Neural cell (in vitro differentiated cells): ENCODE data around the gene KCNJ16. TPM values are rescaled to one million over a fixed set of nuclear protein-coding genes. Genes with fewer than 3 reads are reported as not detected.

ENCODE experiments used
- H2AFZ ChIP-seq: fragments of 200-600, 300-800 bp; sonication (generic), shearing (Covaris generic); 2 replicates; pipeline ENCODE4 v1.6.0; 2014; ENCODE audit warnings: low read depth, mild to moderate bottlenecking, antibody characterized with exemption, low read length, moderate library complexity
- H3F3A ChIP-seq: fragments of 200-600 bp; shearing (Covaris generic); 2 replicates; pipeline ENCODE4 v1.6.1; 2016; ENCODE audit warnings: mild to moderate bottlenecking, moderate library complexity, mixed read lengths, antibody characterized with exemption, low read length; ENCODE audit not compliant: insufficient read depth, poor library complexity, severe bottlenecking
- H3K27ac ChIP-seq: fragments of 200-600, 300-800 bp; sonication (generic), shearing (Covaris generic); 2 replicates; pipeline ENCODE4 v1.5.1; 2014; ENCODE audit warnings: mild to moderate bottlenecking, low read length, moderate library complexity
- H3K27me3 ChIP-seq: fragments of 300-800, 200-600 bp; sonication (generic), shearing (Covaris generic); 2 replicates; pipeline ENCODE4 v1.6.0; 2014; ENCODE audit warnings: mild to moderate bottlenecking, low read depth, low read length, moderate library complexity; ENCODE audit not compliant: insufficient read depth
- H3K36me3 ChIP-seq: fragments of 300-800, 200-600 bp; sonication (generic), shearing (Covaris generic); 2 replicates; pipeline ENCODE4 v1.5.1; 2014; ENCODE audit warnings: mild to moderate bottlenecking, antibody characterized with exemption, low read length, moderate library complexity; ENCODE audit not compliant: insufficient read depth
- H3K4me2 ChIP-seq: fragments of 300-800, 200-600 bp; sonication (generic), shearing (Covaris generic); 2 replicates; pipeline ENCODE4 v1.6.0; 2014; ENCODE audit warnings: mild to moderate bottlenecking, low read length
- H3K4me3 ChIP-seq: fragments of 300-800, 200-600 bp; sonication (generic), shearing (Covaris generic); 2 replicates; pipeline ENCODE4 v1.5.1; 2014; ENCODE audit warnings: mild to moderate bottlenecking, low read length, moderate library complexity
- H3K79me2 ChIP-seq: fragments of 200-600 bp; shearing (Covaris generic); replicated peaks from 2 replicates; pipeline ENCODE4 v1.6.0; 2014; ENCODE audit warnings: mild to moderate bottlenecking, low read length, moderate library complexity; ENCODE audit not compliant: insufficient read depth
- H3K9ac ChIP-seq: fragments of 300-800, 200-600 bp; sonication (generic), shearing (Covaris generic); 2 replicates; pipeline ENCODE4 v1.6.1; 2016; ENCODE audit warnings: mild to moderate bottlenecking, low read length, mixed read lengths
- H3K9me2 ChIP-seq: fragments of 200-600 bp; shearing (Covaris generic); 2 replicates; pipeline ENCODE4 v1.6.1; 2016; ENCODE audit warnings: mild to moderate bottlenecking, low read length, mixed read lengths; ENCODE audit not compliant: insufficient read depth
- H3K9me3 ChIP-seq: fragments of 200-600, 300-800 bp; sonication (generic), shearing (Covaris generic); 2 replicates; pipeline ENCODE4 v1.6.1; 2016; ENCODE audit warnings: mild to moderate bottlenecking, mixed run types, low read length, moderate library complexity, mixed read lengths
- H4K20me1 ChIP-seq: fragments of 200-600 bp; shearing (Covaris generic); 2 replicates; pipeline ENCODE4 v1.6.1; 2016; ENCODE audit warnings: mild to moderate bottlenecking, mixed run types; ENCODE audit not compliant: insufficient read depth
- CTCF ChIP-seq: fragments of 450-650 bp; IDR thresholded peaks from 2 replicates; pipeline ENCODE4 v1.5.1; 2014; ENCODE audit warnings: antibody characterized with exemption, mild to moderate bottlenecking, moderate library complexity; ENCODE audit not compliant: poor library complexity, severe bottlenecking
- EP300 ChIP-seq: fragments of 450-650 bp; conservative IDR thresholded peaks from 2 replicates; pipeline ENCODE4 v1.6.1; 2014; ENCODE audit warnings: antibody characterized with exemption, mild to moderate bottlenecking, moderate library complexity; ENCODE audit not compliant: poor library complexity, severe bottlenecking
- EZH2 ChIP-seq: fragments of 200-600, 300-800 bp; shearing (Covaris generic), sonication (generic); IDR thresholded peaks from 2 replicates; pipeline ENCODE4 v1.6.1; 2014; ENCODE audit warnings: antibody characterized with exemption, low read length, borderline replicate concordance, mild to moderate bottlenecking; ENCODE audit not compliant: insufficient read depth, poor library complexity, severe bottlenecking
- MXI1 ChIP-seq: fragments of 450-650 bp; conservative IDR thresholded peaks from 2 replicates; pipeline ENCODE4 v1.6.1; 2014; ENCODE audit warnings: antibody characterized with exemption, mild to moderate bottlenecking; ENCODE audit not compliant: poor library complexity, severe bottlenecking
- POLR2AphosphoS5 ChIP-seq: IDR thresholded peaks from 2 replicates; pipeline ENCODE4 v1.6.1; 2012
- RAD21 ChIP-seq: fragments of 450-650 bp; conservative IDR thresholded peaks from 2 replicates; pipeline ENCODE4 v1.6.1; 2014; ENCODE audit warnings: antibody characterized with exemption, mild to moderate bottlenecking, moderate library complexity
- REST ChIP-seq: IDR thresholded peaks from 2 replicates; pipeline ENCODE4 v1.6.1; 2012; ENCODE audit warnings: borderline replicate concordance
- SMC3 ChIP-seq: fragments of 450-650 bp; conservative IDR thresholded peaks from 2 replicates; pipeline ENCODE4 v1.6.1; 2014; ENCODE audit warnings: antibody characterized with exemption, mild to moderate bottlenecking, moderate library complexity; ENCODE audit not compliant: poor library complexity
- TAF1 ChIP-seq: IDR thresholded peaks from 2 replicates; pipeline ENCODE4 v1.6.1; 2012; ENCODE audit warnings: low read depth
- polyA plus RNA-seq: library from polyadenylated mRNA; depleted of rRNA; stranded (reverse); fragments of >200 nt; gene quantifications from 2 replicates; pipeline ENCODE4 v1.2.3, GENCODE V29; 2014

KCNJ16 gene
- polyA plus RNA-seq, 1 donor from 2014 or later, result 1.7 TPM

GRCh38 chr17:70110443-70110880 lies 35.4 kb downstream of the KCNJ16 start:
- Histone ChIP-seq H3K27ac (no peak overlapping the region), H3K27me3 (no peaks in the 10 kb centered on the region), H4K20me1 (no peaks in the 10 kb centered on the region), H3K9ac (no peak overlapping the region), H3K9me2 (no peaks in the 10 kb centered on the region), H3K4me3 (no peak overlapping the region), H3K36me3 (no peaks in the 10 kb centered on the region), H2AFZ (no peak overlapping the region), H3K4me2 (no peak overlapping the region), H3K79me2 (no peaks in the 10 kb centered on the region), H3F3A (peaks cover 8% of the 10 kb centered on the region), H3K9me3 (no peaks in the 10 kb centered on the region)
- TF ChIP-seq CTCF (no peak), TAF1 (no peak), MXI1 (no peak), EP300 (no peak), EZH2 (no peak), RAD21 (no peak), SMC3 (no peak), REST (no peak), POLR2AphosphoS5 (no peak)

GRCh38 chr17:70111201-70111600 lies 36.2 kb downstream of the KCNJ16 start:
- no peak overlapping the region for H3K4me2 ChIP-seq
- H3K4me3 ChIP-seq, result no peak overlapping the region
- H4K20me1 ChIP-seq, result no peaks in the 10 kb centered on the region
- no peak overlapping the region for H3K9ac ChIP-seq
- peaks cover 3% of the 10 kb centered on the region for H3F3A ChIP-seq
- no peaks in the 10 kb centered on the region for H3K27me3 ChIP-seq
- H3K9me3 ChIP-seq, result no peaks in the 10 kb centered on the region
- H3K36me3 ChIP-seq, result no peaks in the 10 kb centered on the region
- H2AFZ ChIP-seq, result no peak overlapping the region
- no peaks in the 10 kb centered on the region for H3K79me2 ChIP-seq
- H3K9me2 ChIP-seq, result no peaks in the 10 kb centered on the region
- H3K27ac ChIP-seq, result no peak overlapping the region
- TF ChIP-seq CTCF (no peak), TAF1 (no peak), RAD21 (no peak), EP300 (no peak), EZH2 (no peak), SMC3 (no peak), MXI1 (no peak), POLR2AphosphoS5 (no peak), REST (no peak)
